Measurements from ENCODE around the gene CPS1. TPM values are rescaled to one million over a fixed set of nuclear protein-coding genes. Genes with fewer than 3 reads are reported as not detected.

CPS1 gene
- total RNA-seq, 1 experiment from 2014 or later = 14.2 TPM

DNA sequence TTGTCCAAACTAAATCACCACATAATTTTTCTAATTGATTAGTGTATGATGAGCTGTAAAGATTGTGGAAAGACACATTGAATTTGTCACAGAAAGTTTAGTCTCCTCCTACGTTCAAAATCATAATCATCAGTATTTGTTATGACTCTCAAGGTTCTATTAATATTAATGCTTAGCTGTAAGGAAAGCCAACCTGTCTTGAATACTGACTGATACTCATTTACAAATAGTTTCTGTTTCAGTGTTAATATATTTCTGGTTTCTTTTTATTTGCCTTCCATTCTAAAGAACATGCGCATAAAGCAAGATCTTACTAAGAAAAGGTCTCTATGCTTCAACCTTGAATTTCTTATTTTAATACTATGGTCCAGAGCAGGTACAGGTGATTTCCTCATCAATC lies 55.1 kb downstream of the CPS1 start:
- no peak overlapping the region for H2AFZ ChIP-seq (ENCODE audit: low read length)
- H4K91ac ChIP-seq (ENCODE audit: insufficient read length, low read depth, low read length) = no peak overlapping the region
- H2BK12ac ChIP-seq (ENCODE audit: insufficient read length, low read depth, low read length) = no peak overlapping the region
- no peak overlapping the region for H3K4me2 ChIP-seq (ENCODE audit: insufficient read depth, insufficient read length, low read length)
- H3K9me3 ChIP-seq (ENCODE audit: control insufficient read depth, low read depth, low read length) = no peaks in the 10 kb centered on the region
- H3K27me3 ChIP-seq (ENCODE audit: insufficient read depth, low read length) = no peaks in the 10 kb centered on the region
- H3K18ac ChIP-seq (ENCODE audit: insufficient read length, low read depth, low read length) = no peak overlapping the region
- Mint-ChIP-seq H3K27me3 (ENCODE audit: low read depth) (no peaks in the 10 kb centered on the region), H3K36me3 (ENCODE audit: insufficient read depth in 1 of 3, low read depth in 3 of 3) (no peaks in the 10 kb centered on the region), H3K9me3 (no peaks in the 10 kb centered on the region), H3K27ac (no peak overlapping the region), H3K4me3 (no peak overlapping the region), H3K4me1 (no peaks in the 10 kb centered on the region)
- no peaks in the 10 kb centered on the region for H3K79me2 ChIP-seq (ENCODE audit: insufficient read depth, low read length)
- no peak for DNase-seq
- no peak overlapping the region for H2BK15ac ChIP-seq (ENCODE audit: low read depth, low read length)
- H2AK5ac ChIP-seq (ENCODE audit: insufficient read length, low read length) = no peak overlapping the region
- H2BK120ac ChIP-seq (ENCODE audit: low read depth, low read length, poor library complexity, severe bottlenecking) = no peak overlapping the region
- no peak overlapping the region for H3K56ac ChIP-seq (ENCODE audit: insufficient read length, low read depth, low read length)
- H3T11ph ChIP-seq (ENCODE audit: low read length) = no peak overlapping the region
- no peak overlapping the region for H2BK20ac ChIP-seq (ENCODE audit: low read depth, low read length, poor library complexity, severe bottlenecking)
- no peak overlapping the region for H4K5ac ChIP-seq (ENCODE audit: insufficient read length, low read depth, low read length)
- WGBS (ENCODE audit: extremely low coverage, insufficient read length, low lambda C conversion rate) = no CpG with 5 or more reads among the region's 2 CpGs
- TF ChIP-seq, protein P1, sequence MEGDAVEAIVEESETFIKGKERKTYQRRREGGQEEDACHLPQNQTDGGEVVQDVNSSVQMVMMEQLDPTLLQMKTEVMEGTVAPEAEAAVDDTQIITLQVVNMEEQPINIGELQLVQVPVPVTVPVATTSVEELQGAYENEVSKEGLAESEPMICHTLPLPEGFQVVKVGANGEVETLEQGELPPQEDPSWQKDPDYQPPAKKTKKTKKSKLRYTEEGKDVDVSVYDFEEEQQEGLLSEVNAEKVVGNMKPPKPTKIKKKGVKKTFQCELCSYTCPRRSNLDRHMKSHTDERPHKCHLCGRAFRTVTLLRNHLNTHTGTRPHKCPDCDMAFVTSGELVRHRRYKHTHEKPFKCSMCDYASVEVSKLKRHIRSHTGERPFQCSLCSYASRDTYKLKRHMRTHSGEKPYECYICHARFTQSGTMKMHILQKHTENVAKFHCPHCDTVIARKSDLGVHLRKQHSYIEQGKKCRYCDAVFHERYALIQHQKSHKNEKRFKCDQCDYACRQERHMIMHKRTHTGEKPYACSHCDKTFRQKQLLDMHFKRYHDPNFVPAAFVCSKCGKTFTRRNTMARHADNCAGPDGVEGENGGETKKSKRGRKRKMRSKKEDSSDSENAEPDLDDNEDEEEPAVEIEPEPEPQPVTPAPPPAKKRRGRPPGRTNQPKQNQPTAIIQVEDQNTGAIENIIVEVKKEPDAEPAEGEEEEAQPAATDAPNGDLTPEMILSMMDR (conservative IDR thresholded peaks at IDR 0.05) = no peak
- H3K27ac ChIP-seq (ENCODE audit: insufficient read length, low read depth, low read length) = no peak overlapping the region
- no peak overlapping the region for H3K9ac ChIP-seq (ENCODE audit: extremely low read depth, insufficient read length, low read length)
- H3K79me1 ChIP-seq (ENCODE audit: insufficient read depth, low read depth, low read length, poor library complexity, severe bottlenecking) = no peaks in the 10 kb centered on the region
- H4K8ac ChIP-seq (replicated peaks; ENCODE audit: insufficient read length, low read depth, low read length) = no peak overlapping the region
- H3K23me2 ChIP-seq (ENCODE audit: insufficient read length, low read depth, low read length, poor library complexity, severe bottlenecking) = no peaks in the 10 kb centered on the region
- no peak overlapping the region for H3K14ac ChIP-seq (ENCODE audit: insufficient read depth, low read length)
- H2BK5ac ChIP-seq (ENCODE audit: insufficient read length, low read length) = no peak overlapping the region
- H3K4me1 ChIP-seq (ENCODE audit: insufficient read depth, low read length) = no peaks in the 10 kb centered on the region
- no peak overlapping the region for H3K4ac ChIP-seq (ENCODE audit: low read depth, low read length)
- H3K23ac ChIP-seq (ENCODE audit: insufficient read length, low read depth, low read length) = no peak overlapping the region
- no peaks in the 10 kb centered on the region for H4K20me1 ChIP-seq (ENCODE audit: control insufficient read depth, insufficient read depth, insufficient read length)

Measured in H9 (cell line).